H1 (cell line): Measurements from ENCODE around the gene WDR5. TPM values are rescaled to one million over a fixed set of nuclear protein-coding genes. Genes with fewer than 3 reads are reported as not detected.

Source experiments
- EP300 ChIP-seq, 2 experiments: IDR thresholded peaks; 1 replicate in 1 of 2; 2 replicates in 1 of 2; pipeline ENCODE4 v1.6.1; 2011 to 2012; ENCODE audit warnings: low read depth in 2 of 2, low read length in 2 of 2, mild to moderate bottlenecking in 2 of 2, borderline replicate concordance in 1 of 2, inconsistent platforms in 1 of 2, moderate library complexity in 1 of 2
- POLR2AphosphoS5 ChIP-seq: IDR thresholded peaks from 2 replicates; pipeline ENCODE4 v1.6.1; 2011; ENCODE audit warnings: low read depth, low read length
- RAD21 ChIP-seq, 2 experiments: IDR thresholded peaks in 1 of 2; conservative IDR thresholded peaks in 1 of 2; 2 replicates each; pipeline ENCODE4 v1.6.1; 2011; ENCODE audit warnings: low read depth in 2 of 2, low read length in 2 of 2, improper control_type of control experiment in 1 of 2, inconsistent platforms in 1 of 2, mild to moderate bottlenecking in 1 of 2, moderate library complexity in 1 of 2
- SUZ12 ChIP-seq: fragments of 200-600 bp; sonication (generic); IDR thresholded peaks from 2 replicates; pipeline ENCODE4 v1.6.1; 2012; ENCODE audit warnings: mild to moderate bottlenecking, inconsistent platforms, low read length, moderate library complexity, mixed read lengths
- polyA plus RNA-seq, 7 experiments: library from polyadenylated mRNA; depleted of rRNA in 3 of 7; stranded (reverse) in 5 of 7; unstranded in 2 of 7; fragments of >200 nt in 5 of 7; fragments of 200-250 nt in 2 of 7; gene quantifications; 1 replicate in 5 of 7; 2 replicates in 1 of 7; 4 replicates in 1 of 7; pipeline versions ENCODE4 v1.2.1 to v1.2.3, GENCODE V29; 2011 to 2013; ENCODE audit warnings: missing spikeins in 2 of 7, mixed read lengths in 2 of 7
- total RNA-seq: library from RNA; stranded (reverse); fragmentation: NEBNext Ultra II Directional; extraction: Animal tissue kit (Norgen Biotek cat#: 25700); gene quantifications from 2 replicates; pipeline ENCODE4 v1.2.1, GENCODE V29; 2021

The WDR5 gene
- total and polyA plus RNA-seq, 2 of the 8 experiments (the other 6 are each of a cell fraction or from before 2014, with no cell fraction given): 38.4 to 68.1 TPM

DNA sequence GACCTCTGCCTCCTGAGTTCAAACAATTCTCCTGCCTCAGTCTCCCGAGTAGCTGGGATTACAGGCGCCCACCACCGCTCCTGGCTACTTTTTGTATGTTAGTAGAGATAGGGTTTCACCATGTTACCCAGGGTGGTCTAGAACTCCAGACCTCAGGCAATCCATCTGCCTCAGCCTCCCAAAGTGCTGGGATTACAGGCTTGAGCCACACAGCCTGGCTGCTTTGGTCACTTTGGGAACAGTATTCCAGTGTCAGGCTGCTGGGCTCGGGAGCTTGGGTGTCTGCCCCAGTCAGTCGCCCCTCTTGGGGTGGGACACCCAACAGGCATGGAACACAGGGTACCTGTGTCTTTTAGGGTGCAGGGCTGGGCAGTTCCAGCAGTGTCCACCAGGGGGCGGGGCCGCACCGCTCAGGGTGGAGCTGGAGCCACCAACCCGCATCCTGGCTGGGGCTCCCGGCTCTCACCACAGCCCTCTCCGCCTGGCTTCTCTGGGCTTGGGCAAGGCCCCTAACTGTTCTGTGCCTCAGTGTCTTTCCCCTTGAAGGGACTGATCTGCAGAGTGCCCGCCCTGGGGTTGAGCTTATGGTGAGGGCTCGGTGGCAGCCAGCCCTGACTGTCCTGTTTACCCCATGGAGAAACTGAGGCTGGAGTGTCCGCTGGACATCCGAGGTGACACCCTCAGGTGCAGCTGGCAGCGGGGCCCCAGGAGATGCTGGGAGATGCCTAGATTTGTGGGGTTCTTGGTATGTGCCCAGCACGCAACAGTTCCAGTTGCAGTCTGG lies 34.8 kb downstream of the WDR5 start (continued):
- no peak for TF ChIP-seq RAD21 (IDR thresholded peaks at IDR 0.05 in 1 of 2, conservative IDR thresholded peaks at IDR 0.05 in 1 of 2; ENCODE audit: low read depth in 2 of 2, low read length in 2 of 2)
- TF ChIP-seq SUZ12: no peak
- TF ChIP-seq EP300 (IDR thresholded peaks at IDR 0.05; ENCODE audit: borderline replicate concordance in 1 of 2, low read depth in 2 of 2, low read length in 2 of 2): no peak
- no peak for TF ChIP-seq POLR2AphosphoS5
